ENCODE data around the gene PPP3CA.

DNA sequence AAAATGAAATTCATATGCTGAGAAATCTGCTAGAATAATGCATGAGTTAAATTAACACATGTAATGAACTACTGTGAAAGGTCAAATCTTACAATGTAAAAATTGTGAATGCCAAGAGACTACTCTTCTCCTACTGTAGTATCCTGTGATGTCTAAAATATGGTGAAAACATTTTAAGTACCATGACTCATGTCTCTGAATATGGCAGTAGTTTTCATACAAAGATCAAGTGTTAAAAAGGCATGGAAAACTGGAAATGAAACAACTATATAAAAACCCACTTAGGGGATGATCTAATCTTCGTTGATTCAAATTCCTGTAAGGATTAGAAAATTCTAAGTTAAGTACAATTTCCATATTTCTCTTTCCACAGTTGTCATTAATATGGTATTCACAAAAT lies 221.3 kb downstream of the PPP3CA start:
- TF ChIP-seq, protein P1, sequence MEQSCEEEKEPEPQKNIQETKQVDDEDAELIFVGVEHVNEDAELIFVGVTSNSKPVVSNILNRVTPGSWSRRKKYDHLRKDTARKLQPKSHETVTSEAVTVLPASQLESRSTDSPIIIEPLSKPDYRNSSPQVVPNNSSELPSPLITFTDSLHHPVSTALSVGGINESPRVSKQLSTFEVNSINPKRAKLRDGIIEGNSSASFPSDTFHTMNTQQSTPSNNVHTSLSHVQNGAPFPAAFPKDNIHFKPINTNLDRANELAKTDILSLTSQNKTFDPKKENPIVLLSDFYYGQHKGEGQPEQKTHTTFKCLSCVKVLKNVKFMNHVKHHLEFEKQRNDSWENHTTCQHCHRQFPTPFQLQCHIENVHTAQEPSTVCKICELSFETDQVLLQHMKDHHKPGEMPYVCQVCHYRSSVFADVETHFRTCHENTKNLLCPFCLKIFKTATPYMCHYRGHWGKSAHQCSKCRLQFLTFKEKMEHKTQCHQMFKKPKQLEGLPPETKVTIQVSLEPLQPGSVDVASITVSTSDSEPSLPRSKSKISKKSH (CRISPR knock-in tag; IDR thresholded peaks at IDR 0.05; ENCODE audit: borderline replicate concordance), result no peak
- TF ChIP-seq POLR2A (IDR thresholded peaks at IDR 0.05; ENCODE audit: insufficient read depth in 1 of 2, low read depth in 2 of 2, low read length in 2 of 2) (no peak), USF2 (IDR thresholded peaks at IDR 0.05; ENCODE audit: low read depth, low read length) (no peak), USF2 (CRISPR knock-in tag; IDR thresholded peaks at IDR 0.05; ENCODE audit: borderline replicate concordance) (no peak), NCOA1 (CRISPR knock-in tag; IDR thresholded peaks at IDR 0.05) (no peak), RCOR2 (CRISPR knock-in tag; IDR thresholded peaks at IDR 0.05) (no peak), CBX5 (CRISPR knock-in tag; IDR thresholded peaks at IDR 0.05; ENCODE audit: borderline replicate concordance) (no peak), PHF8 (CRISPR knock-in tag; IDR thresholded peaks at IDR 0.05) (no peak), BRF2 (CRISPR knock-in tag; IDR thresholded peaks at IDR 0.05) (no peak), SMARCE1 (IDR thresholded peaks at IDR 0.05; ENCODE audit: borderline replicate concordance) (no peak)
- TF ChIP-seq, protein P2, sequence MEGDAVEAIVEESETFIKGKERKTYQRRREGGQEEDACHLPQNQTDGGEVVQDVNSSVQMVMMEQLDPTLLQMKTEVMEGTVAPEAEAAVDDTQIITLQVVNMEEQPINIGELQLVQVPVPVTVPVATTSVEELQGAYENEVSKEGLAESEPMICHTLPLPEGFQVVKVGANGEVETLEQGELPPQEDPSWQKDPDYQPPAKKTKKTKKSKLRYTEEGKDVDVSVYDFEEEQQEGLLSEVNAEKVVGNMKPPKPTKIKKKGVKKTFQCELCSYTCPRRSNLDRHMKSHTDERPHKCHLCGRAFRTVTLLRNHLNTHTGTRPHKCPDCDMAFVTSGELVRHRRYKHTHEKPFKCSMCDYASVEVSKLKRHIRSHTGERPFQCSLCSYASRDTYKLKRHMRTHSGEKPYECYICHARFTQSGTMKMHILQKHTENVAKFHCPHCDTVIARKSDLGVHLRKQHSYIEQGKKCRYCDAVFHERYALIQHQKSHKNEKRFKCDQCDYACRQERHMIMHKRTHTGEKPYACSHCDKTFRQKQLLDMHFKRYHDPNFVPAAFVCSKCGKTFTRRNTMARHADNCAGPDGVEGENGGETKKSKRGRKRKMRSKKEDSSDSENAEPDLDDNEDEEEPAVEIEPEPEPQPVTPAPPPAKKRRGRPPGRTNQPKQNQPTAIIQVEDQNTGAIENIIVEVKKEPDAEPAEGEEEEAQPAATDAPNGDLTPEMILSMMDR (CRISPR knock-in tag; IDR thresholded peaks at IDR 0.05), result no peak
